Neural cell (in vitro differentiated cells): ENCODE data around the gene PPP3R1. TPM values are rescaled to one million over a fixed set of nuclear protein-coding genes. Genes with fewer than 3 reads are reported as not detected.

ENCODE experiments used
- H2AFZ ChIP-seq: fragments of 200-600, 300-800 bp; sonication (generic), shearing (Covaris generic); 2 replicates; pipeline ENCODE4 v1.6.0; 2014; ENCODE audit warnings: low read depth, mild to moderate bottlenecking, antibody characterized with exemption, low read length, moderate library complexity
- H3F3A ChIP-seq: fragments of 200-600 bp; shearing (Covaris generic); 2 replicates; pipeline ENCODE4 v1.6.1; 2016; ENCODE audit warnings: mild to moderate bottlenecking, moderate library complexity, mixed read lengths, antibody characterized with exemption, low read length; ENCODE audit not compliant: insufficient read depth, poor library complexity, severe bottlenecking
- H3K27ac ChIP-seq: fragments of 200-600, 300-800 bp; sonication (generic), shearing (Covaris generic); 2 replicates; pipeline ENCODE4 v1.5.1; 2014; ENCODE audit warnings: mild to moderate bottlenecking, low read length, moderate library complexity
- H3K27me3 ChIP-seq: fragments of 300-800, 200-600 bp; sonication (generic), shearing (Covaris generic); 2 replicates; pipeline ENCODE4 v1.6.0; 2014; ENCODE audit warnings: mild to moderate bottlenecking, low read depth, low read length, moderate library complexity; ENCODE audit not compliant: insufficient read depth
- H3K36me3 ChIP-seq: fragments of 300-800, 200-600 bp; sonication (generic), shearing (Covaris generic); 2 replicates; pipeline ENCODE4 v1.5.1; 2014; ENCODE audit warnings: mild to moderate bottlenecking, antibody characterized with exemption, low read length, moderate library complexity; ENCODE audit not compliant: insufficient read depth
- H3K4me2 ChIP-seq: fragments of 300-800, 200-600 bp; sonication (generic), shearing (Covaris generic); 2 replicates; pipeline ENCODE4 v1.6.0; 2014; ENCODE audit warnings: mild to moderate bottlenecking, low read length
- H3K4me3 ChIP-seq: fragments of 300-800, 200-600 bp; sonication (generic), shearing (Covaris generic); 2 replicates; pipeline ENCODE4 v1.5.1; 2014; ENCODE audit warnings: mild to moderate bottlenecking, low read length, moderate library complexity
- H3K79me2 ChIP-seq: fragments of 200-600 bp; shearing (Covaris generic); replicated peaks from 2 replicates; pipeline ENCODE4 v1.6.0; 2014; ENCODE audit warnings: mild to moderate bottlenecking, low read length, moderate library complexity; ENCODE audit not compliant: insufficient read depth
- H3K9ac ChIP-seq: fragments of 300-800, 200-600 bp; sonication (generic), shearing (Covaris generic); 2 replicates; pipeline ENCODE4 v1.6.1; 2016; ENCODE audit warnings: mild to moderate bottlenecking, low read length, mixed read lengths
- H3K9me2 ChIP-seq: fragments of 200-600 bp; shearing (Covaris generic); 2 replicates; pipeline ENCODE4 v1.6.1; 2016; ENCODE audit warnings: mild to moderate bottlenecking, low read length, mixed read lengths; ENCODE audit not compliant: insufficient read depth
- H3K9me3 ChIP-seq: fragments of 200-600, 300-800 bp; sonication (generic), shearing (Covaris generic); 2 replicates; pipeline ENCODE4 v1.6.1; 2016; ENCODE audit warnings: mild to moderate bottlenecking, mixed run types, low read length, moderate library complexity, mixed read lengths
- H4K20me1 ChIP-seq: fragments of 200-600 bp; shearing (Covaris generic); 2 replicates; pipeline ENCODE4 v1.6.1; 2016; ENCODE audit warnings: mild to moderate bottlenecking, mixed run types; ENCODE audit not compliant: insufficient read depth
- CTCF ChIP-seq: fragments of 450-650 bp; IDR thresholded peaks from 2 replicates; pipeline ENCODE4 v1.5.1; 2014; ENCODE audit warnings: antibody characterized with exemption, mild to moderate bottlenecking, moderate library complexity; ENCODE audit not compliant: poor library complexity, severe bottlenecking
- EZH2 ChIP-seq: fragments of 200-600, 300-800 bp; shearing (Covaris generic), sonication (generic); IDR thresholded peaks from 2 replicates; pipeline ENCODE4 v1.6.1; 2014; ENCODE audit warnings: antibody characterized with exemption, low read length, borderline replicate concordance, mild to moderate bottlenecking; ENCODE audit not compliant: insufficient read depth, poor library complexity, severe bottlenecking
- MXI1 ChIP-seq: fragments of 450-650 bp; conservative IDR thresholded peaks from 2 replicates; pipeline ENCODE4 v1.6.1; 2014; ENCODE audit warnings: antibody characterized with exemption, mild to moderate bottlenecking; ENCODE audit not compliant: poor library complexity, severe bottlenecking
- POLR2AphosphoS5 ChIP-seq: IDR thresholded peaks from 2 replicates; pipeline ENCODE4 v1.6.1; 2012
- RAD21 ChIP-seq: fragments of 450-650 bp; conservative IDR thresholded peaks from 2 replicates; pipeline ENCODE4 v1.6.1; 2014; ENCODE audit warnings: antibody characterized with exemption, mild to moderate bottlenecking, moderate library complexity
- REST ChIP-seq: IDR thresholded peaks from 2 replicates; pipeline ENCODE4 v1.6.1; 2012; ENCODE audit warnings: borderline replicate concordance
- SMC3 ChIP-seq: fragments of 450-650 bp; conservative IDR thresholded peaks from 2 replicates; pipeline ENCODE4 v1.6.1; 2014; ENCODE audit warnings: antibody characterized with exemption, mild to moderate bottlenecking, moderate library complexity; ENCODE audit not compliant: poor library complexity
- polyA plus RNA-seq: library from polyadenylated mRNA; depleted of rRNA; stranded (reverse); fragments of >200 nt; gene quantifications from 2 replicates; pipeline ENCODE4 v1.2.3, GENCODE V29; 2014

The PPP3R1 gene
- polyA plus RNA-seq, 1 donor from 2014 or later = 45.3 TPM

GRCh38 chr2:68245066-68245465 lies 7.3 kb downstream of the PPP3R1 start:
- Histone ChIP-seq H3K27ac (no peak overlapping the region), H2AFZ (no peak overlapping the region), H3F3A (no peaks in the 10 kb centered on the region), H3K27me3 (no peaks in the 10 kb centered on the region), H3K4me2 (no peak overlapping the region), H3K36me3 (no peaks in the 10 kb centered on the region), H3K4me3 (no peak overlapping the region), H3K9me2 (no peaks in the 10 kb centered on the region), H3K79me2 (peaks cover 100% of the 10 kb centered on the region), H4K20me1 (no peaks in the 10 kb centered on the region), H3K9ac (no peak overlapping the region), H3K9me3 (no peaks in the 10 kb centered on the region)
- TF ChIP-seq REST = no peak
- no peak for TF ChIP-seq MXI1
- no peak for TF ChIP-seq POLR2AphosphoS5
- no peak for TF ChIP-seq SMC3
- TF ChIP-seq CTCF = no peak

- H3K79me2 ChIP-seq = peaks cover 100% of the 10 kb centered on the region
Observed at GRCh38 chr2:68244456-68244855, 7.9 kb downstream of the PPP3R1 start.

More at GRCh38 chr2:68244456-68244855, 7.9 kb downstream of the PPP3R1 start:
- H4K20me1 ChIP-seq = no peaks in the 10 kb centered on the region
- no peak overlapping the region for H3K27ac ChIP-seq
- H3K9me2 ChIP-seq = no peaks in the 10 kb centered on the region
- peak overlapping the region; percentile 3 for H3K4me2 ChIP-seq
- H3K4me3 ChIP-seq = no peak overlapping the region
- H2AFZ ChIP-seq = no peak overlapping the region
- no peak overlapping the region for H3K9ac ChIP-seq
- TF ChIP-seq MXI1 (no peak), POLR2AphosphoS5 (no peak), CTCF (no peak), RAD21 (no peak), SMC3 (no peak), EZH2 (no peak), REST (no peak)
- H3F3A ChIP-seq = no peaks in the 10 kb centered on the region
- H3K27me3 ChIP-seq = no peaks in the 10 kb centered on the region
- H3K9me3 ChIP-seq = no peaks in the 10 kb centered on the region
- no peaks in the 10 kb centered on the region for H3K36me3 ChIP-seq
